ENCODE data around the gene PARD3. TPM values are rescaled to one million over a fixed set of nuclear protein-coding genes. Genes with fewer than 3 reads are reported as not detected.

PARD3 gene
- total and polyA plus RNA-seq, 2 donors (not counting 1 experiment from before 2014, with no cell fraction given), result 24.0 to 46.4 TPM

- Histone ChIP-seq H2AFZ (ENCODE audit: low read length) (no peak overlapping the region), H3K27me3 (ENCODE audit: control insufficient read depth, insufficient read depth, low read length) (no peaks in the 10 kb centered on the region), H3K9ac (ENCODE audit: insufficient read depth, low read length) (no peak overlapping the region), H3K79me2 (ENCODE audit: control insufficient read depth, insufficient read depth, low read length) (no peaks in the 10 kb centered on the region), H3K4me2 (ENCODE audit: extremely low read depth, insufficient read depth, low read length) (no peak overlapping the region), H3K4me3 (replicated peaks in 1 of 4; ENCODE audit: control extremely low read depth in 1 of 4, insufficient read depth in 1 of 4, low read depth in 3 of 4, low read length in 4 of 4) (no peak overlapping the region), H3K36me3 (ENCODE audit: control insufficient read depth, insufficient read depth, low read length) (no peaks in the 10 kb centered on the region), H3K9me3 (ENCODE audit: control insufficient read depth, insufficient read depth, low read depth, low read length) (no peaks in the 10 kb centered on the region), H3K4me1 (ENCODE audit: control insufficient read depth, extremely low read depth, insufficient read depth, low read length) (no peaks in the 10 kb centered on the region), H3K27ac (ENCODE audit: insufficient read depth, low read length) (no peak overlapping the region), H4K20me1 (ENCODE audit: control insufficient read depth, extremely low read depth, insufficient read depth, low read length) (no peaks in the 10 kb centered on the region)
- no peak for DNase-seq (ENCODE audit: low read depth in 2 of 2)
- no peak for TF ChIP-seq EZH2 (IDR thresholded peaks at IDR 0.05; ENCODE audit: low read length, missing control alignments)
- TF ChIP-seq CTCF (conservative IDR thresholded peaks at IDR 0.05 in 1 of 2, IDR thresholded peaks at IDR 0.05 in 1 of 2; ENCODE audit: low read depth in 1 of 2, low read length in 2 of 2), result no peak
Measured at GRCh38 chr10:34255035-34255434, 560.1 kb downstream of the PARD3 start.

GRCh38 chr10:34254596-34254995, 560.5 kb downstream of the PARD3 start:
- no peaks in the 10 kb centered on the region for H4K20me1 ChIP-seq (ENCODE audit: control insufficient read depth, extremely low read depth, insufficient read depth, low read length)
- H2AFZ ChIP-seq (ENCODE audit: low read length), result no peak overlapping the region
- H3K4me3 ChIP-seq (replicated peaks in 1 of 4; ENCODE audit: control extremely low read depth in 1 of 4, insufficient read depth in 1 of 4, low read depth in 3 of 4, low read length in 4 of 4), result no peak overlapping the region
- no peak overlapping the region for H3K4me2 ChIP-seq (ENCODE audit: extremely low read depth, insufficient read depth, low read length)
- no peaks in the 10 kb centered on the region for H3K27me3 ChIP-seq (ENCODE audit: control insufficient read depth, insufficient read depth, low read length)
- no peak overlapping the region for H3K27ac ChIP-seq (ENCODE audit: insufficient read depth, low read length)
- no peaks in the 10 kb centered on the region for H3K79me2 ChIP-seq (ENCODE audit: control insufficient read depth, insufficient read depth, low read length)
- TF ChIP-seq EZH2 (IDR thresholded peaks at IDR 0.05; ENCODE audit: low read length, missing control alignments) (no peak), CTCF (conservative IDR thresholded peaks at IDR 0.05 in 1 of 2, IDR thresholded peaks at IDR 0.05 in 1 of 2; ENCODE audit: low read depth in 1 of 2, low read length in 2 of 2) (no peak)
- no peaks in the 10 kb centered on the region for H3K36me3 ChIP-seq (ENCODE audit: control insufficient read depth, insufficient read depth, low read length)
- no peak overlapping the region for H3K9ac ChIP-seq (ENCODE audit: insufficient read depth, low read length)
- DNase-seq (ENCODE audit: low read depth in 2 of 2), result peak; percentile 50 to 82
- H3K4me1 ChIP-seq (ENCODE audit: control insufficient read depth, extremely low read depth, insufficient read depth, low read length), result no peaks in the 10 kb centered on the region
- no peaks in the 10 kb centered on the region for H3K9me3 ChIP-seq (ENCODE audit: control insufficient read depth, insufficient read depth, low read depth, low read length)

GRCh38 chr10:34252111-34252510, 563.0 kb downstream of the PARD3 start:
- Histone ChIP-seq H2AFZ (ENCODE audit: low read length) (no peak overlapping the region), H3K4me2 (ENCODE audit: extremely low read depth, insufficient read depth, low read length) (no peak overlapping the region), H3K9me3 (ENCODE audit: control insufficient read depth, insufficient read depth, low read depth, low read length) (no peaks in the 10 kb centered on the region), H3K27ac (ENCODE audit: insufficient read depth, low read length) (no peak overlapping the region), H3K36me3 (ENCODE audit: control insufficient read depth, insufficient read depth, low read length) (no peaks in the 10 kb centered on the region), H3K9ac (ENCODE audit: insufficient read depth, low read length) (no peak overlapping the region), H3K27me3 (ENCODE audit: control insufficient read depth, insufficient read depth, low read length) (no peaks in the 10 kb centered on the region), H4K20me1 (ENCODE audit: control insufficient read depth, extremely low read depth, insufficient read depth, low read length) (no peaks in the 10 kb centered on the region), H3K79me2 (ENCODE audit: control insufficient read depth, insufficient read depth, low read length) (no peaks in the 10 kb centered on the region), H3K4me3 (replicated peaks in 1 of 4; ENCODE audit: control extremely low read depth in 1 of 4, insufficient read depth in 1 of 4, low read depth in 3 of 4, low read length in 4 of 4) (no peak overlapping the region), H3K4me1 (ENCODE audit: control insufficient read depth, extremely low read depth, insufficient read depth, low read length) (no peaks in the 10 kb centered on the region)
- TF ChIP-seq EZH2 (IDR thresholded peaks at IDR 0.05; ENCODE audit: low read length, missing control alignments) (no peak), CTCF (conservative IDR thresholded peaks at IDR 0.05 in 1 of 2, IDR thresholded peaks at IDR 0.05 in 1 of 2; ENCODE audit: low read depth in 1 of 2, low read length in 2 of 2) (no peak)
- peak in 1 of 2 donors; percentile 23 for DNase-seq (ENCODE audit: low read depth in 2 of 2)

Data from fibroblast of lung (primary cell).